ENCODE measurements around the gene AFAP1.

DNA sequence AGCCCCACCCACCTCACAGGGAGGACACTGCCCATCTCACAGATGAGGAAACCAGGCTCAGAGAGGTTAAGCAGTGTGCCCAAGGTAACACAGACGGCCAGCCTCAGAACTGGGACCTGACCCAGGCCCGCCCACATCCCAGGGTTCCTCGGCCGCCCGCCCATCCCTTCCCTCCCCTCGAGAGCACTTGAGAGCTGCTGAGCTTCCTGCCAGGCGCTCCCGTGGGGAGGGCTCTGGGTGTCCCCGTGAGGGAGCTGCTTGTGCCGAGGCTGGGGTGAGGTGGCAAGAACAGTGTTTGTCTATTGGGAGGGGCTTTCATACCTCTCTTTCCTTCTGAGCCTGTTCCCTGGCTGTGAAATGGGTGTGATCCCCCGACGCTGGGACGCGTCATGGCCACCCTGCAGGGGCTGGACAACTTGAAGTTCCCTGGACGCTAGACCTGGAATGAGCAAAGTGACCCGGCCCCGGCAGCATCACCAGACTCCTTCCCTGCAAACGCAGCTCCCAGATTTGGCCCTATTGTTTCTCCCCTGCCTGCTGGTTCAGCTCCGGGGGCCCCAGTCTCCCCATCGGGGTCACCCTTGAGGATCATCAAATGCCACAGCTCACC, 204.9 kb downstream of the AFAP1 start:
- TF ChIP-seq SP1 (IDR thresholded peaks at IDR 0.05) (no peak), FOXM1 (IDR thresholded peaks at IDR 0.05; ENCODE audit: borderline replicate concordance) (no peak), FOXA1 (IDR thresholded peaks at IDR 0.05) (no peak)
